ENCODE results near the gene ADGRG6.
A peak's percentile ranks its signal among the peaks of the same experiment; 100 is the strongest.

ADGRG6 gene

GRCh38 chr6:142378138-142378875, 76.5 kb downstream of the ADGRG6 start:
- peak; percentile 53 for DNase-seq

- no peak for DNase-seq
Observed at GRCh38 chr6:142380626-142381025, 78.8 kb downstream of the ADGRG6 start.

- DNase-seq, result no peak
Observed at GRCh38 chr6:142381181-142381580, 79.4 kb downstream of the ADGRG6 start.

- DNase-seq, result no peak
Observed at GRCh38 chr6:142381845-142382378, 80.1 kb downstream of the ADGRG6 start.

- DNase-seq, result no peak
Observed at GRCh38 chr6:142384519-142385254, 82.9 kb downstream of the ADGRG6 start.

GRCh38 chr6:142385352-142385751, 83.5 kb downstream of the ADGRG6 start:
- DNase-seq, result no peak

- no peak for DNase-seq
Observed at GRCh38 chr6:142386657-142387056, 84.8 kb downstream of the ADGRG6 start.

- DNase-seq, result no peak
Observed at GRCh38 chr6:142387997-142388815, 86.4 kb downstream of the ADGRG6 start.

GRCh38 chr6:142395266-142395665, 93.5 kb downstream of the ADGRG6 start:
- no peak for DNase-seq

GRCh38 chr6:142395768-142396231, 94.0 kb downstream of the ADGRG6 start:
- no peak for DNase-seq

- DNase-seq, result no peak
Observed at GRCh38 chr6:142398353-142398752, 96.5 kb downstream of the ADGRG6 start.

GRCh38 chr6:142399739-142400138, 97.9 kb downstream of the ADGRG6 start:
- DNase-seq, result no peak

- DNase-seq, result no peak
Observed at GRCh38 chr6:142400495-142400894, 98.7 kb downstream of the ADGRG6 start.

GRCh38 chr6:142401838-142402237, 100.0 kb downstream of the ADGRG6 start:
- no peak for DNase-seq

GRCh38 chr6:142404751-142405150, 102.9 kb downstream of the ADGRG6 start:
- no peak for DNase-seq

- DNase-seq, result no peak
Observed at GRCh38 chr6:142406131-142406530, 104.3 kb downstream of the ADGRG6 start.

- DNase-seq, result no peak
Observed at GRCh38 chr6:142407685-142408273, 106.0 kb downstream of the ADGRG6 start.

- no peak for DNase-seq
Observed at GRCh38 chr6:142408409-142408808, 106.6 kb downstream of the ADGRG6 start.

- no peak for DNase-seq
Observed at GRCh38 chr6:142409794-142410193, 108.0 kb downstream of the ADGRG6 start.

- no peak for DNase-seq
Observed at GRCh38 chr6:142411145-142411544, 109.3 kb downstream of the ADGRG6 start.

GRCh38 chr6:142412241-142412640, 110.4 kb downstream of the ADGRG6 start:
- DNase-seq, result no peak

GRCh38 chr6:142412658-142413057, 110.9 kb downstream of the ADGRG6 start:
- no peak for DNase-seq

GRCh38 chr6:142413111-142413510, 111.3 kb downstream of the ADGRG6 start:
- DNase-seq, result no peak

All from right hindlimb (tissue), 1 donor.